Stimulated activated CD4-positive, alpha-beta T cell treated with anti-CD3 and anti-CD28 coated beads, Interleukin-1b, Interleukin-23, amount 100 ng/mL, for 48 hours (primary cell): Measurements from ENCODE around the gene POLG2.
"Not testable (repeated sequence)": the region's sequence is repeated elsewhere in the genome, so short reads cannot be mapped to it uniquely, and the experiment has no call there.

ENCODE experiments used
- DNase-seq: peaks from one replicate; pipeline ENCODE4 v3.0.0-alpha.2; 2020

POLG2 gene

DNA sequence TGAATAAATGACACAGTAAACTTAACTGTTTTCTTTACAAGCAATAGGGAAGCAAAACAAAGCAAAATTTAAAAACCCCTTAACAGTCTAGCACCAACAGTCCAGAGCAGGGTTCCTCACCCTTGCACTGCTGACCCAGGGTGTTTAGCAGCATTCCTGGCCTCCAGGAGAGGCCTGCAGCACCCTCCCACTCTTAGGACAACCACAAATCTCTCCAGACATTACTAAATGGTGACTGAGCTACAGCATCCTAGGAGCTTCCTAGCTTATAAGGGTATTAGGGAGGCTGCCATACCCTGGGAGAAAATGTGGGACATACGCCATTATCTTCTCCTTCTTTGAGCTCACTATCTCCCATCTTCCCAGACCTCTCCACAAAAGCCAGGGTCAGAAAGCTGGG is 15.9 kb downstream of the POLG2 start:
- no peak for DNase-seq

- DNase-seq: no peak
Observed at GRCh38 chr17:64477849-64478248, 19.0 kb downstream of the POLG2 start.

GRCh38 chr17:64472564-64472963 is 24.3 kb downstream of the POLG2 start:
- no peak for DNase-seq

DNA sequence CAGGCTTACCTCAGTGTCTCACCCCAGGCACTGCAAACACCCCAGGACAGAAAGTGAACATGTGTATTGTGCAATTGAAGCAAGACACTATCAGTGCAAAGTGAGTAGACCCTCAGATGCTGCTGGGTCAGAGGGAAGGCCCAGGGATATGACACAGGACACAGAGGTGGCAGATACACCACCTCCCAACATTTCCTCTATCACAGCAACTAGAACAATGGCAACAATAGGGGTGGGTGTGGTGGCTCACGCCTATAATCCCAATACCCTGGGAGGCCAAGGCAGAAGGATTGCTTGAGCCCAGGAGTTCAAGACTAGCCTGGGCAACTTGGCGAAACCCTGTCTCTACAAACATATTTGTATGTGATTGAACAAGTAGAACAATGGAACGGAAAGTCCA is 25.4 kb downstream of the POLG2 start:
- DNase-seq: no peak

- no peak for DNase-seq
Observed at GRCh38 chr17:64470625-64471024, 26.2 kb downstream of the POLG2 start.

DNA sequence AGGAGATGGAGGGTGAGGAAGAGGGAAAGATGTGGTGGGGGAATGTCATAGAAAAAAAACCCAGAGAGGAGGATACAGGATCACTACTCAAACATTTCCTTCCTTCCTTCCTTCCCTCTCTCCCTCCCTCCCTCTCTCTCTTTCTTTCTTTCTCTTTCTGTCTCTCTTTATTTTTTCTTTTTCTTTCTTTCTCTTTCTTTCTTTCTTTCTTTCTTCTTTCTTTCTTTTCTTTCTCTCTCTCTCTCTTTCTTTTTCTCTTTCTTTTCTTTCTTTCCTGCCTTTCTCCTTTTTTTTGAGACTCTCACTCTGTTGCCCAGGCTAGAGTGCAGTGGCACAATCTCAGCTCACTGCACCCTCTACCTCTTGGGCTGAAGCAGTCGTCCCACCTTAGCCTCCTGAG is 30.0 kb downstream of the POLG2 start:
- not testable (repeated sequence) for DNase-seq

DNA sequence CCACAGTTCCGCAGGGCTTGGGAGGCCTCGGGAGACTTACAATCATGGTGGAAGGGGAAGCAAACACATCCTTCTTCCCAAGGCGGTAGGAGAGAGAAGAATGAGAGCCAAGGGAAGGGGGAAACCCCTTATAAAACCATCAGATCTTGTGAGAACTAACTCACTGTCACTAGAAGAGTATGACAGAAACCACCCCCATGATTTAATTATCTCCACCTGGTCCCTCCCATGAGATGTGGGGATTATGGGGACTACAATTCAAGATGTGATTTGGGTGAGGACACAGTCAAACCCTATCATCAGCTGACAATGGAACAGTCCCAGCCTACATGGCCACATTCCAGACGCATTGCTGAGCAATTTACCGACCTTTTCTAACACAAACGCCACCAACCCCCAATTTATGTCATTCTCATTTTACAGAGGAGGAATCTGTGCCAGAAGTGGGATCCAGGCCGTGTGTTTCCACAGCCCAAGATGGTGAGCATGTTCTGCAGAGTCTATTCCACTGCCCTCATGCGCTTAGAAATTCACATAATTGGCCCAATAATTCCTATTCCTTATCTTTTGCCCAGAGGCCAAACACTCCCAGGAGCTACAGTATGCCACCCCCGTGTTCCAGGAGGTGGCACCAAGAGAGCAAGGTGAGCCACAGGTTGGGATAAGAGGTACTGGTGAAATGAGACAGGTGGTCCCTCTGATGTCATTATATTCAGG is 30.7 kb downstream of the POLG2 start:
- DNase-seq: no peak

GRCh38 chr17:64461788-64462187 is 35.1 kb downstream of the POLG2 start:
- no peak for DNase-seq

GRCh38 chr17:64460955-64461354 is 35.9 kb downstream of the POLG2 start:
- DNase-seq: no peak

- DNase-seq: not testable (repeated sequence)
Observed at GRCh38 chr17:64459818-64460217, 37.0 kb downstream of the POLG2 start.

DNA sequence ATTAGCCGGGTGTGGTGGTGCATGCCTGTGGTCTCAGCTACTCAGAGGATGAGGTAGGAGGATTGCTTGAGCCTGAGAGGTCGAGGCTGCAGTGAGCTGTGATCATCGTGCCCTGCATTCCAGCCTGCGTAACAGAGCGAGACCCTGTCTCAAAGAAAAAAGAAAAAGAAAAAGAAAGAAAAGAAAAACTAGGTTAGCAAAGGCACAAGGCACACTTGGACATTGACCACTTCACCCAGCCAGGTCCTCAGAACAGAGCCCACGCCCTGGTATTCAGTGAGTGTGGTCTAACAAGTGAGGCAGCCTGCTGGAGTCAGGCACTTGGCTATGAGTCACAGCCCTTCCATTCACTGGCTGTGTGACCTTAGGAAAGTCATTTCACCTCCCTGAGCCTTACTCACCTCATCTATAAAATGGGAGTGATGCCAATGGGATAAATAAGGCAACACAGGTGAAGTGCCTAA is 37.5 kb downstream of the POLG2 start:
- no peak for DNase-seq

DNA sequence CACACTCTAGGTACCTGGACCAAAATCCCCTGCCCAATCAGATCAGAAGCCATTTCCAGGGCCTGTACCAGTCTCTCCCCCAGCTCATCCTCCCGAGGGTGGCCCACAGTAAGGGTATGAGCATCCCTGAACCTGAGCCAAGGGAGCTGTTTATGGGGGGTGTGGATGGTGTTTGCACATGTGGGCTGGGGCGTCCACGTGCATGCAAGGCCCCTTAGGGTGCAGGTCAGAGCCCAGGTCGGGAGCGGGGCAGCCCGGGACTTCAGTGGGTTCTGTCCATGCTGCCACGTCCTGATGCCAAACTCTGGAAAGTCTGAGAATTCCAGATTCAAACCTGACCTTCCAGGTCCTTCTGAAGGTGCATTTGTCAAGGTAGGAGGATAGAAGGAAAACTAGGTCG is 38.1 kb downstream of the POLG2 start:
- no peak for DNase-seq

- no peak for DNase-seq
Observed at GRCh38 chr17:64457156-64457555, 39.7 kb downstream of the POLG2 start.

DNA sequence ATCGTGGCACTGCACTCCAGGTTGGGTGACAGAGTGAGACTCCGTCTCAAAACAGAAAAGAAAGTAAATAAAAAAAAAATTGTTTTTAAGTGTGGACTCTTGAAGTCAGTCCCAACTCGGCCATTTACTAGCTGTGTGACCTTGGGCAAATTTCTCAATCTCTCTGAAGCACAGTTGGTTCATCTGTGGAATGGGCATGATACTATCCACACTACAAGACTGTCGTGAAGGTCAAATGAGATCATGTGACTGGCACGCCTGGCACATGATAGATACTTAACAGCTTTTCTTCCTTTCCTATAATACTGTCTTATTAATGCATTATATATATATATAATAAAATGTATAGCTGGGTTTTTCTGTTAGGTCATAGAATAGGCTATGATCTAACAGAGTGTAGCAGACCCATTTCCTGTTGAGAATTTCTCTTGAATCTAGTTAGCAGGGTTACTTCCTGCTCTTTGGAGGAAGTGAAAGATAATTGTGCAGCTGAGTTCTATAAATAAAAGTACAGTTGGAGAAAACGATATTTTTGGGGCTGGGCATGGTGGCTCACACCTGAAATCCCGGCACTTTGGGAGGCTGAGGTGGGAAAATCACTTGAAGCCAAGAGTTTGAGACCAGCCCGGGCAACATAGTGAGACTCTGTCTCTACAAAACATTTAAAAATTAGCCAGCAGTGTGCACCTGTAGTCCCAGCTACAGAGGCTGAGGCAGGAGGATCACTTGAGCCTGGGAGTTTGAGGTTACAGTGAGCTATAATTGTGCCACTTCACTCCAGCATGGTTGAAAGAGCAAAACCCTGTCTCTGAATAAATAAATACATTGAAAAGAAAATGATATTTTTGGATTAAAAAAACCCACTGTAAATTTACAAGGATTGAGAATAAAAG is 40.6 kb downstream of the POLG2 start:
- no peak for DNase-seq

DNA sequence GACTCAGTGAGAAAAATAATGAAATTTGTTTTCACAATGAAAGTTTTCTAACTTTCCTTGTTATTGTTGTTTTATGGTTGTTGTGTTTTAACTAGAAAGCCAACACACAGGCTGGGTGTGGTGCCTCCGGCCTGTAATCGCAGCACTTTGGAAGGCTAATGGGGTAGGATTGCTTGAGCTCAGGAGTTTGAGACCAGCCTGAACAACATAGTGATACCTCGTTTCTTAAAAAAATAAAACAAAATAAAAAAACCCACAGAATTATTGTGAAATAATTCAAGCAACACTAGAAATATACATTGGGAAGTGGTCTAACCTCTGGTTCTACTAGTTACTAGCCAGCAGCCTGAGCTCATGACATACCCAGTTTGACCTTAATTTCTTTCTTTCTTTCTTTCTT is 47.3 kb downstream of the POLG2 start:
- DNase-seq: no peak

- DNase-seq: no peak
Observed at GRCh38 chr17:64448665-64449512, 48.0 kb downstream of the POLG2 start, which contains the start of gene MILR1. Gene MILR1 (plus strand): TSS chr17:64449115. CDS start chr17:64449169, 54 bp downstream.

- DNase-seq: no peak
Observed at GRCh38 chr17:64447526-64447925, 49.3 kb downstream of the POLG2 start.

DNA sequence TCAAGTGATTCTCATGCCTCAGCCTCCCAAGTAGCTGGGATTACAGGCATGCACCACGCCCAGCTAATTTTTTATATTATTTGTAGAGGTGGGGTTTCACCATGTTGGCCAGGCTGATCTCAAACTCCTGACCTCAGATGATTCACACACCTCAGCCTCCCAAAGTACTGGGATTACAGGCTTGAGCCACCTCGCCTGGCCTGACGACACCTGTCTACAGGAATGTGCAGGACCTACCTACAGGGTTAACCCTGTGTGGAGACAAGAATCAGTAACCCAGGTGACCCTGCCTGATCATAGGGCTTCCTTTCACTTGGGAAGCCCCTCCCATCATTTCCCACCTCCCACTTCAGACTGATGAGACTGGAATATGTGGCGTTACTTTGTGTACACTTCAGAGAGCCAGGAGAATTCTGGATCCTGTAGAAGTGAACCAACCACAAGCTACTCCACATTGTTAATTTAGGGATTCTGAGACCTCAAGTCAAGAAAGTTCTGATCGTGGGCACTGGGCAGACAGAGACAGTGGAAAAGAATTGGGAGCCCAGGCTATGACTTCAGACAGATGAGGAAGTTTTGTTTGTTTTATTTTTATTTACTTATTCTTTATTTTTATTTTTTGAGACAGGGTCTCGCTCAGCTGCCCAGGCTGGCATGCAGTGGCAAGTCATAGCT is 53.6 kb downstream of the POLG2 start:
- no peak for DNase-seq

GRCh38 chr17:64442541-64442971 is 54.3 kb downstream of the POLG2 start:
- DNase-seq: no peak

DNA sequence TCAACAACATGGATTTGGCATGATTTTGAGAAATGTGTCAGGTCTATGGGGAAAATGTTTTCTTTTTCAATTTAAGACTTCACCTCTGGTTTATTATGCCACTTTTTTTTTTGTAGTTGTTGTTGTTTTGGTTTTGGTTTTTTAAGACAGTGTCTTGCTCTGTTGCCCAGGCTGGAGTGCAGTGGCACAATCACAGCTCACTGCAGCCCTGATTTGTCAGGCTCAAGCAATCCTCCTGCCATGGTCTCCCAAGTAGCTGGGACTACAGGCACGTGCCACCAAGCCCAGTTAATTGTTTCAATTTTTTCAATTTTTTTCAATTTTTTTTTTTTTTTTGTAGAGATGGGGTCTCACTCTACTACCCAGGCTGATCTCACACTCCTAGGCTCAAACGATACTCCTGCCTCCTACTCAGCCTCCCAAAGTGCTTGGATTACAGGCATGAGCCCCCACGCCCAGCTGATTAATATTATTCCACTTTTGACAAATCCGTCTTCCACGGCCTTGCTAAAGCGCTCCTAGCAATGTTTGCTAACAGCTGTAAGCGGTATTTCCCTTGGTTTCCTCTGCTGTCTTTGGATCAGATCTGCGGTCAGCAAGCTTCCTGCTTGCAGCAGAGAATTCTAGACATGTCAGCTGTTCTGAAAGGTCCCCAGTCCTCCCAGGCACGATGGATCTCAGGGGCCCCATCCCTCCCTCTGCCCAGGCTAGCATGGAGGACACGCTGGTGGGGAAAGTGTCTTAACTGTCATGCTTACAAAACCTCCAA is 54.9 kb downstream of the POLG2 start:
- DNase-seq: no peak

- DNase-seq: no peak
Observed at GRCh38 chr17:64439956-64440355, 56.9 kb downstream of the POLG2 start.

DNA sequence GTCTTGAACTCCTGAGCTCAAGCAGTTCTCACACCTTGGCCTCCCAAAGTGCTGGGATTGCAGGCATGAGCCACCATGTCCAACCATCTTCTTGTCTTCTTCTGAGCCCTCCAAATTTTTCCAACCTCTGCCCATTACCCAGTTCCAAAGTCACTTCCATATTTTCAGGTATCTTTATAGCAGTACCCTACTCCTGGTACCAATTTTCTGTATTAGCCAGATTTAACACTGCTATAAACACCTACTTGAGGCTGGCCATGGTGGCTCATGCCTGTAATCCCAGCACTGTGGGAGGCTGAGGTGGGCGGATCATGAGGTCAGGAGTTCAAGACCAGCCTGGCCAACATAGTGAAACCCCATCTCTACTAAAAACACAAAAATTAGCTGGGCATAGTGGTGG is 57.3 kb downstream of the POLG2 start:
- not testable (repeated sequence) for DNase-seq
